HepG2 (cell line): ENCODE data around the gene TLCD1. TPM values are rescaled to one million over a fixed set of nuclear protein-coding genes. Genes with fewer than 3 reads are reported as not detected.

ENCODE experiments used
- CHCHD3 ChIP-seq: sonication (generic); formaldehyde crosslinking; IDR thresholded peaks from 2 replicates; pipeline ENCODE4 v1.8.0; 2022; ENCODE audit warnings: mild to moderate bottlenecking, missing genetic modification reagents, moderate library complexity
- ELF3 ChIP-seq: IDR thresholded peaks from 2 replicates; pipeline ENCODE4 v1.6.1; 2016; ENCODE audit warnings: missing genetic modification reagents, missing compliant biosample characterization
- ETV5 ChIP-seq: IDR thresholded peaks from 2 replicates; pipeline ENCODE4 v1.6.1; 2018; ENCODE audit warnings: missing biosample characterization, missing genetic modification reagents, inconsistent platforms, borderline replicate concordance
- GATA4 ChIP-seq: sonication (generic); IDR thresholded peaks from 2 replicates; pipeline ENCODE4 v1.6.1; 2016; ENCODE audit warnings: antibody characterized with exemption, low read depth, borderline replicate concordance
- KDM2A ChIP-seq: sonication (generic); formaldehyde crosslinking; IDR thresholded peaks from 2 replicates; pipeline ENCODE4 v1.4.0; 2020; ENCODE audit warnings: low read depth, missing genetic modification reagents, borderline replicate concordance
- KDM3A ChIP-seq: IDR thresholded peaks from 2 replicates; pipeline ENCODE4 v1.6.1; 2018; ENCODE audit warnings: low read depth, missing compliant biosample characterization
- KDM5B ChIP-seq: sonication (generic); formaldehyde crosslinking; IDR thresholded peaks from 2 replicates; pipeline ENCODE4 v1.4.0; 2020; ENCODE audit warnings: missing genetic modification reagents, mild to moderate bottlenecking, borderline replicate concordance
- MED1 ChIP-seq: sonication (generic); formaldehyde crosslinking; IDR thresholded peaks from 2 replicates; pipeline ENCODE4 v1.4.0; 2020; ENCODE audit warnings: missing genetic modification reagents
- PLRG1 ChIP-seq: fragments of 450-650 bp; conservative IDR thresholded peaks from 2 replicates; pipeline ENCODE4 v1.6.1; 2016
- RBFOX2 ChIP-seq: fragments of 200-400 bp; formaldehyde crosslinking; IDR thresholded peaks from 2 replicates; pipeline ENCODE4 v1.6.1; 2017; ENCODE audit warnings: low read depth, mild to moderate bottlenecking, low read length
- SAP130 ChIP-seq: IDR thresholded peaks from 2 replicates; pipeline ENCODE4 v1.6.1; 2016; ENCODE audit warnings: low read depth
- SMARCC2 ChIP-seq: fragments of 450-650 bp; IDR thresholded peaks from 2 replicates; pipeline ENCODE4 v1.6.1; 2017; ENCODE audit warnings: antibody characterized with exemption, mild to moderate bottlenecking
- SRSF1 ChIP-seq: fragments of 200-400 bp; formaldehyde crosslinking; optimal IDR thresholded peaks from 2 replicates; pipeline ENCODE3; 2017; ENCODE audit warnings: mild to moderate bottlenecking, low read depth, low read length, moderate library complexity
- TBL1XR1 ChIP-seq: fragments of 150-350 bp; IDR thresholded peaks from 2 replicates; pipeline ENCODE4 v1.6.1; 2014; ENCODE audit warnings: borderline replicate concordance, low read length; ENCODE audit not compliant: partially characterized antibody
- ZNF292 ChIP-seq: sonication (generic); formaldehyde crosslinking; IDR thresholded peaks from 2 replicates; pipeline ENCODE4 v1.8.1; 2022; ENCODE audit warnings: mild to moderate bottlenecking, low read depth, missing genetic modification reagents, borderline replicate concordance
- ZNF367 ChIP-seq: sonication (generic); formaldehyde crosslinking; IDR thresholded peaks from 2 replicates; pipeline ENCODE4 v1.4.0; 2020; ENCODE audit warnings: missing genetic modification reagents, borderline replicate concordance
- ZNF607 ChIP-seq: sonication (generic); formaldehyde crosslinking; IDR thresholded peaks from 2 replicates; pipeline ENCODE4 v1.5.1; 2020; ENCODE audit warnings: missing genetic modification reagents, mild to moderate bottlenecking, borderline replicate concordance
- ZNF720 ChIP-seq: sonication (generic); formaldehyde crosslinking; IDR thresholded peaks from 2 replicates; pipeline ENCODE4 v1.4.0; 2020; ENCODE audit warnings: missing genetic modification reagents
- polyA plus RNA-seq, 8 experiments: library from polyadenylated mRNA; depleted of rRNA in 3 of 8; stranded (reverse) in 7 of 8; unstranded in 1 of 8; fragments of >200 nt; fragmentation: Illumina TruSeq in 4 of 8; extraction: Trizol in 4 of 8; gene quantifications; 2 replicates each; pipeline versions ENCODE4 v1.2.1 to v1.2.3, GENCODE V29; 2011 to 2016; ENCODE audit warnings: low read depth in 4 of 8, missing spikeins in 1 of 8, mixed read lengths in 1 of 8; ENCODE audit not compliant: insufficient read depth in 1 of 8
- total RNA-seq, 5 experiments: library from RNA; depleted of rRNA; stranded (reverse); fragments of >200 nt; fragmentation: Illumina TruSeq; extraction: Trizol; gene quantifications; 2 replicates each; pipeline ENCODE4 v1.2.3, GENCODE V29; 2016; ENCODE audit warnings: low read depth in 1 of 5
- TF ChIP-seq, protein P1 (sequence below): sonication (generic); formaldehyde crosslinking; IDR thresholded peaks from 2 replicates; pipeline ENCODE4 v1.8.0; 2022; ENCODE audit warnings: missing genetic modification reagents, mild to moderate bottlenecking, borderline replicate concordance
- TF ChIP-seq, protein P2 (sequence below): sonication (generic); formaldehyde crosslinking; IDR thresholded peaks from 2 replicates; pipeline ENCODE4 v1.4.0; 2020; ENCODE audit warnings: missing genetic modification reagents
- TF ChIP-seq, protein P3 (sequence below): sonication (generic); formaldehyde crosslinking; IDR thresholded peaks from 2 replicates; pipeline ENCODE4 v1.8.1; 2023; ENCODE audit warnings: mild to moderate bottlenecking, moderate library complexity, missing genetic modification reagents
- TF ChIP-seq, protein P4 (sequence below): sonication (generic); formaldehyde crosslinking; IDR thresholded peaks from 2 replicates; pipeline ENCODE4 v1.4.0; 2020; ENCODE audit warnings: missing genetic modification reagents, mild to moderate bottlenecking, borderline replicate concordance
- TF ChIP-seq, protein P5 (sequence below): sonication (generic); formaldehyde crosslinking; IDR thresholded peaks from 2 replicates; pipeline ENCODE4 v1.5.0; 2020; ENCODE audit warnings: mild to moderate bottlenecking, missing genetic modification reagents, borderline replicate concordance

The TLCD1 gene
- total and polyA plus RNA-seq, 2 of the 13 experiments (the other 11 are each of a cell fraction or from before 2014, with no cell fraction given): 14.9 to 19.6 TPM

DNA sequence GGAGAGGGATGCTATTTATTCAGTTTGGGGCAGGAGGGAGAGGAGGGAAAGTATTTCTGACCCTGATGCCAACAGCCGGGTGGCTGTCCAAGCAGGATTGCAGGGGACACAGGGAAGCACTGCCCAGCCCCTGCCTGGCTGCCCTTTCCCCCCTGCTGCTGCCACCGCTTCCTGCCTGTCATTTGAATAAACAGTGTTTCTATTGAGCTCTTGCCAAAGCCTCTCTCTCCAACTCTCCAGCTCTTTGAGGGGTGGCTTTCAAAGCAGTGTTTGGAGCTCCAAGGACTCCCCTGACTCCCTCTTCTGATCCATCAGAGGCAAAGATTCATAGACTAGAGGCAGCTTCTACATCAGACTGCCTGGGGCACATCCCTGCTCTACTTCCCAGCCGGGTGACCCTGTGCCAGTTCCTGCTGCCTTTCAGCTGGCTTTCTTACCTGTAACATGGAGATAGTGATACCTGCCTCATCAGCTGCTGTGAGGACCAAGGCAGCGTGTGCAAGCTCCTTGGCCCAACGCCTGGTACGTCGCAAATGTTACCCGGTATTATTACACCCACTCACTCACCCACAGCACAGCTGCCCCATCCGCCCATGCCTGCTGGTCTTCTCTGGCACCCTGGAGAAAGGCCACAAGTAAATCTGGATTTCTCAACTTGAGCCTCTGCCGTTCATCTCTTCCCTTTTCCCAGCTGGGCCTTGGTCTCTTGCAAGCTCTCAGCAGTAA is 23.8 kb downstream of the TLCD1 start (continued):
- TF ChIP-seq SAP130 (CRISPR knock-in tag) (peak; percentile 60), GATA4 (no peak), SMARCC2 (no peak), ETV5 (CRISPR knock-in tag) (peak; percentile 56; the same call in 1 of the 2 replicates), ZNF720 (CRISPR knock-in tag) (no peak), RBFOX2 (no peak), TBL1XR1 (no peak), KDM3A (CRISPR knock-in tag) (no peak), SRSF1 (no peak), ZNF367 (CRISPR knock-in tag) (no peak), KDM2A (CRISPR knock-in tag) (0 out of 2 replicates have a peak, but pooled peaks have one; percentile 7), ELF3 (CRISPR knock-in tag) (peak; percentile 63), ZNF607 (CRISPR knock-in tag) (no peak), ZNF292 (CRISPR knock-in tag) (peak; percentile 36; the same call in 1 of the 2 replicates), KDM5B (no peak), PLRG1 (no peak), MED1 (0 out of 2 replicates have a peak, but pooled peaks have one; percentile 30), CHCHD3 (CRISPR knock-in tag) (no peak)
- TF ChIP-seq, protein P1, sequence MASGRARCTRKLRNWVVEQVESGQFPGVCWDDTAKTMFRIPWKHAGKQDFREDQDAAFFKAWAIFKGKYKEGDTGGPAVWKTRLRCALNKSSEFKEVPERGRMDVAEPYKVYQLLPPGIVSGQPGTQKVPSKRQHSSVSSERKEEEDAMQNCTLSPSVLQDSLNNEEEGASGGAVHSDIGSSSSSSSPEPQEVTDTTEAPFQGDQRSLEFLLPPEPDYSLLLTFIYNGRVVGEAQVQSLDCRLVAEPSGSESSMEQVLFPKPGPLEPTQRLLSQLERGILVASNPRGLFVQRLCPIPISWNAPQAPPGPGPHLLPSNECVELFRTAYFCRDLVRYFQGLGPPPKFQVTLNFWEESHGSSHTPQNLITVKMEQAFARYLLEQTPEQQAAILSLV (CRISPR knock-in tag): no peak
- TF ChIP-seq, protein P2, sequence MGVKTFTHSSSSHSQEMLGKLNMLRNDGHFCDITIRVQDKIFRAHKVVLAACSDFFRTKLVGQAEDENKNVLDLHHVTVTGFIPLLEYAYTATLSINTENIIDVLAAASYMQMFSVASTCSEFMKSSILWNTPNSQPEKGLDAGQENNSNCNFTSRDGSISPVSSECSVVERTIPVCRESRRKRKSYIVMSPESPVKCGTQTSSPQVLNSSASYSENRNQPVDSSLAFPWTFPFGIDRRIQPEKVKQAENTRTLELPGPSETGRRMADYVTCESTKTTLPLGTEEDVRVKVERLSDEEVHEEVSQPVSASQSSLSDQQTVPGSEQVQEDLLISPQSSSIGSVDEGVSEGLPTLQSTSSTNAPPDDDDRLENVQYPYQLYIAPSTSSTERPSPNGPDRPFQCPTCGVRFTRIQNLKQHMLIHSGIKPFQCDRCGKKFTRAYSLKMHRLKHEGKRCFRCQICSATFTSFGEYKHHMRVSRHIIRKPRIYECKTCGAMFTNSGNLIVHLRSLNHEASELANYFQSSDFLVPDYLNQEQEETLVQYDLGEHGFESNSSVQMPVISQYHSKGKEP (CRISPR knock-in tag): no peak
- TF ChIP-seq, protein P3, sequence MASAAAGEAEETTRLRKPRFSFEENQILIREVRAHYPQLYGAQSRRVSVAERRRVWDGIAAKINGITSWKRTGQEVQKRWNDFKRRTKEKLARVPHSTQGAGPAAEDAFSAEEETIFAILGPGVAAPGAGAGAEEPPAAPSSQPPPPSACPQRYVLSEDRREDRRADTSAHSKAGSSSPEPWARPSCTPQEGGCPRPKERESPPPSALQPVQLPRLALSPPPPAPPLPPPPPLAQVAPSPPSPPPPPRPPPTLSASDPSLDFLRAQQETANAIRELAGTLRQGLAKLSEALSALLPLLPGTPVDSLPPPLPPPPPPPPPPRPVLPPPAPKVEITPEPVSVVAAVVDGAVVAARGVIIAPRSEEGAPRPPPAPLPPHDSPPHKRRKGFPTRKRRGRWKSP (CRISPR knock-in tag): no peak
- TF ChIP-seq, protein P4, sequence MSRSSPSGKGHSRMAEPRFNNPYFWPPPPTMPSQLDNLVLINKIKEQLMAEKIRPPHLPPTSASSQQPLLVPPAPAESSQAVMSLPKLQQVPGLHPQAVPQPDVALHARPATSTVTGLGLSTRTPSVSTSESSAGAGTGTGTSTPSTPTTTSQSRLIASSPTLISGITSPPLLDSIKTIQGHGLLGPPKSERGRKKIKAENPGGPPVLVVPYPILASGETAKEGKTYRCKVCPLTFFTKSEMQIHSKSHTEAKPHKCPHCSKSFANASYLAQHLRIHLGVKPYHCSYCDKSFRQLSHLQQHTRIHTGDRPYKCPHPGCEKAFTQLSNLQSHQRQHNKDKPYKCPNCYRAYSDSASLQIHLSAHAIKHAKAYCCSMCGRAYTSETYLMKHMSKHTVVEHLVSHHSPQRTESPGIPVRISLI (CRISPR knock-in tag): no peak
- TF ChIP-seq, protein P5, sequence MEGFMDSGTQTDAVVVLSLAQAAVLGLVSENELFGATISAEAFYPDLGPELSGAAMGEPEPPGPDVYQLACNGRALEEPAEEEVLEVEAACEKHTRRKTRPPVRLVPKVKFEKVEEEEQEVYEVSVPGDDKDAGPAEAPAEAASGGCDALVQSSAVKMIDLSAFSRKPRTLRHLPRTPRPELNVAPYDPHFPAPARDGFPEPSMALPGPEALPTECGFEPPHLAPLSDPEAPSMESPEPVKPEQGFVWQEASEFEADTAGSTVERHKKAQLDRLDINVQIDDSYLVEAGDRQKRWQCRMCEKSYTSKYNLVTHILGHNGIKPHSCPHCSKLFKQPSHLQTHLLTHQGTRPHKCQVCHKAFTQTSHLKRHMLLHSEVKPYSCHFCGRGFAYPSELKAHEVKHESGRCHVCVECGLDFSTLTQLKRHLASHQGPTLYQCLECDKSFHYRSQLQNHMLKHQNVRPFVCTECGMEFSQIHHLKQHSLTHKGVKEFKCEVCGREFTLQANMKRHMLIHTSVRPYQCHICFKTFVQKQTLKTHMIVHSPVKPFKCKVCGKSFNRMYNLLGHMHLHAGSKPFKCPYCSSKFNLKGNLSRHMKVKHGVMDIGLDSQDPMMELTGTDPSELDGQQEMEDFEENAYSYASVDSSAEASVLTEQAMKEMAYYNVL (CRISPR knock-in tag): no peak
